CD4-positive, CD25-positive, alpha-beta regulatory T cell (primary cell): Measurements from ENCODE around the gene OPRM1. TPM values are rescaled to one million over a fixed set of nuclear protein-coding genes. Genes with fewer than 3 reads are reported as not detected.
"Not testable (repeated sequence)": the region's sequence is repeated elsewhere in the genome, so short reads cannot be mapped to it uniquely, and the experiment has no call there.

Source experiments
- ATAC-seq, 2 donors: fragments of 150-1000 bp; cut with Tn5 transposase; one replicate each; pipeline ENCODE4 v1.10.0; 2021; ENCODE audit warnings: low read depth in 2 of 2, moderate number of reproducible peaks in 2 of 2, moderate library complexity in 1 of 2
- DNase-seq, 3 donors: peaks; one replicate each; pipeline versions ENCODE4 v3.0.0 to v3.0.0-alpha.2; 2012 to 2022; ENCODE audit warnings: mixed read lengths in 1 of 3
- H3K27ac ChIP-seq: one replicate; pipeline ENCODE4 v1.7.0; 2013; ENCODE audit warnings: mild to moderate bottlenecking, low read length; ENCODE audit not compliant: insufficient read depth, poor library complexity, severe bottlenecking
- H3K27me3 ChIP-seq: one replicate; pipeline ENCODE4 v1.7.0; 2013; ENCODE audit warnings: low read length; ENCODE audit not compliant: control insufficient read depth, insufficient read depth
- H3K36me3 ChIP-seq: one replicate; pipeline ENCODE4 v1.7.0; 2013; ENCODE audit warnings: mild to moderate bottlenecking, low read length, moderate library complexity; ENCODE audit not compliant: control insufficient read depth, insufficient read depth
- H3K4me1 ChIP-seq: 2 replicates; pipeline ENCODE4 v1.7.0; 2013; ENCODE audit warnings: mild to moderate bottlenecking, low read length; ENCODE audit not compliant: insufficient read depth, control insufficient read depth, poor library complexity, severe bottlenecking
- H3K4me3 ChIP-seq: one replicate; pipeline ENCODE4 v1.7.0; 2013; ENCODE audit warnings: low read depth, mild to moderate bottlenecking, low read length, moderate library complexity
- H3K9me3 ChIP-seq, 2 experiments: 1 replicate in 1 of 2; 2 replicates in 1 of 2; pipeline ENCODE4 v1.7.0; 2013; ENCODE audit warnings: low read length in 2 of 2, mild to moderate bottlenecking in 1 of 2, moderate library complexity in 1 of 2; ENCODE audit not compliant: control insufficient read depth in 2 of 2
- H3K27ac Mint-ChIP-seq, 3 donors: one replicate each; pipeline ENCODE4 v1.8.0; 2020 to 2022; ENCODE audit warnings: mild to moderate bottlenecking in 3 of 3, mixed read lengths in 3 of 3, moderate library complexity in 2 of 3
- H3K27me3 Mint-ChIP-seq: one replicate; pipeline ENCODE4 v1.8.0; 2022; ENCODE audit warnings: mild to moderate bottlenecking, mixed read lengths
- H3K36me3 Mint-ChIP-seq: one replicate; pipeline ENCODE4 v1.8.0; 2020; ENCODE audit warnings: mixed read lengths
- H3K4me1 Mint-ChIP-seq, 4 donors: one replicate each; pipeline ENCODE4 v1.8.0; 2020 to 2022; ENCODE audit warnings: mixed read lengths in 4 of 4, mild to moderate bottlenecking in 1 of 4
- H3K4me3 Mint-ChIP-seq, 4 donors: one replicate each; pipeline ENCODE4 v1.8.0; 2020 to 2022; ENCODE audit warnings: mild to moderate bottlenecking in 4 of 4, mixed read lengths in 4 of 4, moderate library complexity in 3 of 4
- H3K9me3 Mint-ChIP-seq, 7 donors: one replicate each; pipeline ENCODE4 v1.8.0; 2020 to 2022; ENCODE audit warnings: mixed read lengths in 7 of 7, mild to moderate bottlenecking in 3 of 7, moderate library complexity in 2 of 7
- polyA plus RNA-seq, 4 donors: library from polyadenylated mRNA; unstranded; fragments of 300-500 nt; fragmentation: Illumina TruSeq; gene quantifications; one replicate each; pipeline ENCODE4 v1.2.3, GENCODE V29; 2021
- total RNA-seq: library from RNA; stranded (reverse); gene quantifications from one replicate; pipeline ENCODE4 v1.2.3, GENCODE V29; 2022

Gene OPRM1
- total and polyA plus RNA-seq, 5 donors from 2014 or later = not detected

DNA sequence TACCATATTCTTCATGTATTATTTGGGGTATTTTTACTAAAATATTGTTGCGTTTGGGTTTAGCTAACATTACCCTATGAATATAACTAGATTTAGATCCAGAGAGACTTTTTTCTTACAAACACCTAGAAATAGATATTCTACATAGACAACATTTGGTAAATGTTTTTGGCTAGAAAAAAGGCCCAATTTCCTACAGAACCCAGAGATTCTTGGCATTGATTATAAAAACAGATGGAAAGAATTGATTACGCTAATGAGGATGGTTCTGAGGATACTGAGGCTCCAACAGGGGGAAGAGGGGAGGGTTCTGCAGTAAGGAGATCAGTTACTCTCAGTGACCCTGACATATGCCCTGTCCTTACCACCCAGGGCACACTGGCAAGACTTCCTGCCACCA lies 194.3 kb downstream of the OPRM1 start:
- H3K9me3 Mint-ChIP-seq = no peaks in the 10 kb centered on the region
- peaks cover 60 to 87% (median 76%) of the 10 kb centered on the region in 4 donors for H3K4me1 Mint-ChIP-seq
- no peaks in the 10 kb centered on the region for H3K9me3 ChIP-seq
- peak overlapping the region; percentile 74 for H3K27ac ChIP-seq
- no peak for DNase-seq
- H3K36me3 Mint-ChIP-seq = peaks cover 18% of the 10 kb centered on the region
- H3K4me1 ChIP-seq = peaks cover 81% of the 10 kb centered on the region
- peak overlapping the region; percentile 51 to 86 (median 68) for H3K27ac Mint-ChIP-seq
- H3K27me3 Mint-ChIP-seq = no peaks in the 10 kb centered on the region
- no peak for ATAC-seq
- H3K27me3 ChIP-seq = no peaks in the 10 kb centered on the region
- peaks cover 17% of the 10 kb centered on the region for H3K36me3 ChIP-seq
- peak overlapping the region in 3 of 4 donors; percentile 24 to 84 (median 45) for H3K4me3 Mint-ChIP-seq
- H3K4me3 ChIP-seq = no peak overlapping the region

DNA sequence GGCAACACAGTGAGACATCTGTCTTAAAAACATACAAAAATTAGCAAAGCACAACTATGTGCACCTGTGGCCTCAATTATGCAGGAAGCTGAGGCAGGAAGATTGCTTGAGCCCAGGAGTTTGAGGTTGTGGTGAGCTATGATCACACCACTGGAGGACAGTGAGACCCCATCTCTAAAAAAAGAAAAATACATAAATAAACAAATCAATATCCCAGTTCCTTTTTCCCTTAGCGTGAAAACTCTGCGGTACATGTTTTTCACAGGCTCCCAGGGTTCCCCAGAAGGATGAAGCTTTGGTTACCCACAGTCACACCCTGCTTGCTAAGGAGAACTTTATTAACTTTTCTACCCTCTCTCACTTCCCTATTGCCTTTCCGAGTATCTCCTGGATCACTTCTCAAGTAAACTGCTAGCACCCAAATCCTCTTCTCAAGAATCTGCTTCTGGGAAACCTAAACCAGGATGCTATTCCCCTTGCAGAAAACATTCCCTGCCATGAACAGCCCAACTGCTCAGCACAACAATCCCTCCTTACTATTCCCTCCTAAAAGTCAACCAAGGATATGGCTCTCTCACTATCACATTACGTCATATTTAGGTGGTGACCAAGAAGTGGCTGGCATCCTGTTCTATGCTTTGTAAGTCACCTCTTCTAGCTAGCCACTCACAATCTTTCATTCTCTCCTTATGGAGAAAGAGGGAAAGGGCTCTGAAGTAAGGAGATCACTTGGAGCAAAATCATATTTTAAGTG lies 195.2 kb downstream of the OPRM1 start:
- DNase-seq = no peak
- Histone ChIP-seq H3K4me3 (peak overlapping the region; percentile 29), H3K4me1 (peaks cover 82% of the 10 kb centered on the region), H3K27me3 (no peaks in the 10 kb centered on the region), H3K36me3 (peaks cover 10% of the 10 kb centered on the region), H3K9me3 (no peaks in the 10 kb centered on the region), H3K27ac (peak overlapping the region; percentile 74)
- H3K4me3 Mint-ChIP-seq = peak overlapping the region; percentile 45 to 84 (median 72)
- peaks cover 18% of the 10 kb centered on the region for H3K36me3 Mint-ChIP-seq
- no peaks in the 10 kb centered on the region for H3K9me3 Mint-ChIP-seq
- ATAC-seq = no peak
- H3K27ac Mint-ChIP-seq = peak overlapping the region; percentile 51 to 86 (median 68)
- H3K4me1 Mint-ChIP-seq = peaks cover 61 to 87% (median 76%) of the 10 kb centered on the region in 4 donors
- H3K27me3 Mint-ChIP-seq = no peaks in the 10 kb centered on the region

DNA sequence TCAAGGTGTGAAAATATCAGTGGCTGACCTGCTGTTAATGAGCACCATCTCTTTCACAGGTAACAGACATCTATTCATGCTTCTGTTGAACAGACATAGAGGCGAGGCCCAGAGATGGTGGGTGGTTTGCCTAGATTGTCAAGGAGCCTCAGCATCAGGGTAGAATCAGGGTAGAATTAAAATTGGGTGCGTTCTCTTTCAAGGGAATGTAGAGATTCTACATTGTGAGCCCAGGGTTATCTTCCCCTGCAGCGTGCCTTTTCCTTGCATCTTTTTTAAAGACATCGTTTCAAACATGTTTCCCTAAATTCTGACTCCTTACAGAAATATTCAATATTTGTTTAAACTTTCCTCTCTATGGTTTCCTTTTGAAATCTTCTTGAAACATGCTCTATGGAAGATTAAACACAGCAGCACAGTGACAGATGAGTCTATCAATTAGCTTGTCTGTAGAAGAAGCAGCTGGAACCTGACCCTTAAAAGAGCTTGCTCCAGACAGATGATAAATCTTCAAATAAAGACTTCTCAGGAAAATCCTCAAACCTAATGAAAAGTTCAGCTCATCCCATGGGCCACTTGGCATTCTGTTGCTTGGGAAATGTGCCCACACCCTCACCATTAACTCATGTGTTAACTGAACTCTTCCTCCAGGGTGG lies 197.7 kb downstream of the OPRM1 start:
- peaks cover 12% of the 10 kb centered on the region for H3K36me3 ChIP-seq
- H3K9me3 ChIP-seq = no peaks in the 10 kb centered on the region
- H3K4me3 ChIP-seq = peak overlapping the region; percentile 16
- peaks cover 82% of the 10 kb centered on the region for H3K4me1 ChIP-seq
- no peak for ATAC-seq
- Mint-ChIP-seq H3K36me3 (peaks cover 22% of the 10 kb centered on the region), H3K27ac (peak overlapping the region in 1 of 3 donors; percentile 54), H3K27me3 (no peaks in the 10 kb centered on the region), H3K9me3 (no peaks in the 10 kb centered on the region), H3K4me1 (peaks cover 56 to 87% (median 71%) of the 10 kb centered on the region in 4 donors), H3K4me3 (peak overlapping the region in 3 of 4 donors; percentile 2 to 77 (median 23))
- H3K27me3 ChIP-seq = no peaks in the 10 kb centered on the region
- H3K27ac ChIP-seq = peak overlapping the region; percentile 20
- DNase-seq = no peak

DNA sequence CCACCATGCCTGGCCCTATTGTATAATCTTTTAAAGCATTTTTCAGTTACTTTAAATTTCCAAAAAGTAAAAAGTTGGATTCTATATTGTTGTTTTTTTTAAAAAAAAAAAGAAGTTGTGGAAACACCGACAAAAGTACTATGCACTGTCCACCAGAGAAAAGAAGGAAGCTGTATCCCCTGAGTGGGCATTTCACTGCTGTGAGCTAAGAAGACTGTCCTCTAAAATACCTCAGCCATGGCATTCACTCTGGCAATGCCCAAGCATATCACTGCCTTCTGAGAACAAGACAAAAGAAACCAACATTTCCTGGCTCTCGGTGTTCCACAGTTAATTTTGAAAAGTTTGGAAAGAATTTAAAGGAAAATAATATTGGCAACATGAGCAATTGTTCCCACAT lies 199.8 kb downstream of the OPRM1 start:
- H3K36me3 Mint-ChIP-seq = peaks cover 37% of the 10 kb centered on the region
- peaks cover 54 to 88% (median 68%) of the 10 kb centered on the region in 4 donors for H3K4me1 Mint-ChIP-seq
- H3K27me3 Mint-ChIP-seq = no peaks in the 10 kb centered on the region
- Histone ChIP-seq H3K27me3 (no peaks in the 10 kb centered on the region), H3K9me3 (no peaks in the 10 kb centered on the region), H3K27ac (peak overlapping the region; percentile 56), H3K4me1 (peaks cover 82% of the 10 kb centered on the region), H3K4me3 (peak overlapping the region; percentile 81), H3K36me3 (peaks cover 13% of the 10 kb centered on the region)
- peak overlapping the region; percentile 83 to 99 (median 95) for H3K4me3 Mint-ChIP-seq
- ATAC-seq = no peak
- no peak for DNase-seq
- peaks cover 0 to 7% (median 0%) of the 10 kb centered on the region in 7 donors for H3K9me3 Mint-ChIP-seq
- peak overlapping the region; percentile 22 to 85 (median 76) for H3K27ac Mint-ChIP-seq

DNA sequence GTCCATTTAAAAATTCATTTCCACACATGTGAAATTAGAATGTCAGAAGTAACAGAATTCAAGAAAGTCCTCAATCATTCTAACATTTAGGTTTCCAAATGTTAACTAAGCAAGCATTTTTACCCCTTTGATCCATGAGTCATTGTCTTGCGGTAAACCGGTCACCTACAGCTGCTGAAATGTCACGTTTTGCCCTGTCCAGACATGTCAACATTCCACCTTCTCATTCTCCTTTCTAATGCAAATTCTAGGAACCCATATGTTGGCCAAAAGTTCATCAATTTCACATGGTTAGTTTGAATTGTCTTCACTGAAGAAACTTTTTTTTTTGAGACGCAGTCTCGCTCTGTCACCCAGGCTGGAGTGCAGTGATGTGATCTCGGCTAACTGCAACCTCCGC lies 200.4 kb downstream of the OPRM1 start:
- Histone ChIP-seq H3K27ac (peak overlapping the region; percentile 56), H3K36me3 (peaks cover 10% of the 10 kb centered on the region), H3K27me3 (no peaks in the 10 kb centered on the region), H3K4me1 (peaks cover 82% of the 10 kb centered on the region), H3K4me3 (peak overlapping the region; percentile 81), H3K9me3 (no peaks in the 10 kb centered on the region)
- peaks cover 52 to 87% (median 64%) of the 10 kb centered on the region in 4 donors for H3K4me1 Mint-ChIP-seq
- peak overlapping the region; percentile 8 to 85 (median 76) for H3K27ac Mint-ChIP-seq
- H3K27me3 Mint-ChIP-seq = no peaks in the 10 kb centered on the region
- peak; percentile 35 to 49 for ATAC-seq
- peaks cover 0 to 7% (median 0%) of the 10 kb centered on the region in 7 donors for H3K9me3 Mint-ChIP-seq
- H3K4me3 Mint-ChIP-seq = peak overlapping the region; percentile 83 to 99 (median 95)
- DNase-seq = peak in 2 of 3 donors; percentile 30 to 58
- H3K36me3 Mint-ChIP-seq = peaks cover 39% of the 10 kb centered on the region

DNA sequence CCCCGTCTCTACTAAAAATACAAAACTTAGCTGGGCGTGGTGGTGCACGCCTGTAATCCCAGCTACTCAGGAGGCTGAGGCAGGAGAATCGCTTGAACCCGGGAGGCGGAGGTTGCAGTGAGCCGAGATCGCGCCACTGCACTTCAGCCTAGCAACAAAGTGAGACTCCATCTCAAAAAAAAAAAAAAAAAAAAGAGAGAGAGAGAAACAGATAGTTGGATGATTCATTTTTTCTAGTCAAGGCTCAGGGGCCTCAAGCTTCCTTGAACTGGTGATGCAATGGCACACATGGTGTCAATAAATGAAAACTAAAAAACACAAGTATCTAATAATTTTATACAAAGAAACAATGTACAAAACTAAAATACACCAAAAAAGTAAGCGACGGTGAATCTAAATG lies 202.0 kb downstream of the OPRM1 start:
- H3K4me3 Mint-ChIP-seq = peak overlapping the region; percentile 92 to 99 (median 95)
- H3K36me3 ChIP-seq, H3K27me3 Mint-ChIP-seq, H3K9me3 ChIP-seq, H3K27me3 ChIP-seq, H3K9me3 Mint-ChIP-seq: not testable (repeated sequence)
- ATAC-seq = peak; percentile 67 to 68
- Histone ChIP-seq H3K27ac (peak overlapping the region; percentile 91), H3K4me3 (peak overlapping the region; percentile 100), H3K4me1 (peaks cover 73% of the 10 kb centered on the region)
- DNase-seq = peak in 1 of 3 donors; percentile 70
- peak overlapping the region; percentile 83 to 95 (median 94) for H3K27ac Mint-ChIP-seq
- H3K36me3 Mint-ChIP-seq = peaks cover 49% of the 10 kb centered on the region
- H3K4me1 Mint-ChIP-seq = peaks cover 39 to 75% (median 55%) of the 10 kb centered on the region in 4 donors

DNA sequence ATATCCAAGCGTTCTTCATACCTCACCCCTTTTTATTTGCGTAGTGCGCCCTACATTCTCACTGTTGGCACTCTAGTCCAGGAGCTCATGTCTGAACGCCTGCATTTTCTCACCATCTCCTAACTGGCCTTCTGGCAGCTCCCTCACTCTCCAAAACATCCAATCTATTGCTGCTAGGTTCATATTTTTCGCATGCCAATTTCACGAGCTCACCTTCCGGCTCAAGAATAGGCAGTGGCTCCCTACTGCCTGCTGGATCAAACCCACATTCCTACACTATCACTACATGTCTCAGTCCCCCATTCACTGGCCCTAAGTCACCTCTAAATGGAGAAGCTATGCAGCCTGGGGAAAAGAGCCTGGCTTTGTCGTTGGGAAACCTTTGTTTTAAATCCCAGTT lies 202.5 kb downstream of the OPRM1 start:
- Mint-ChIP-seq H3K36me3 (peaks cover 52% of the 10 kb centered on the region), H3K4me1 (peaks cover 36 to 70% (median 51%) of the 10 kb centered on the region in 4 donors), H3K27me3 (no peaks in the 10 kb centered on the region), H3K9me3 (peaks cover 0 to 7% (median 0%) of the 10 kb centered on the region in 7 donors), H3K27ac (peak overlapping the region; percentile 83 to 95 (median 94)), H3K4me3 (peak overlapping the region; percentile 92 to 99 (median 95))
- ATAC-seq (no peak), DNase-seq (no peak)
- Histone ChIP-seq H3K27ac (peak overlapping the region; percentile 91), H3K4me1 (peaks cover 71% of the 10 kb centered on the region), H3K9me3 (no peaks in the 10 kb centered on the region), H3K4me3 (peak overlapping the region; percentile 100), H3K27me3 (no peaks in the 10 kb centered on the region), H3K36me3 (peaks cover 12% of the 10 kb centered on the region)
